Fibroblast of mammary gland (primary cell): ENCODE data around the gene UBAC2.

Experiments
- DNase-seq: peaks from one replicate; pipeline ENCODE4 v3.0.0-alpha.2; 2010; ENCODE audit warnings: low read depth
- H3K4me3 ChIP-seq: 2 replicates; pipeline ENCODE4 v1.5.1; 2011; ENCODE audit warnings: low read depth, mild to moderate bottlenecking, low read length, moderate library complexity; ENCODE audit not compliant: control insufficient read depth
- TF ChIP-seq, protein P1 (sequence below): conservative IDR thresholded peaks from 2 replicates; pipeline ENCODE4 v1.5.1; 2011; ENCODE audit warnings: low read depth, low read length, inconsistent platforms; ENCODE audit not compliant: control insufficient read depth, insufficient read depth

The UBAC2 gene

DNA sequence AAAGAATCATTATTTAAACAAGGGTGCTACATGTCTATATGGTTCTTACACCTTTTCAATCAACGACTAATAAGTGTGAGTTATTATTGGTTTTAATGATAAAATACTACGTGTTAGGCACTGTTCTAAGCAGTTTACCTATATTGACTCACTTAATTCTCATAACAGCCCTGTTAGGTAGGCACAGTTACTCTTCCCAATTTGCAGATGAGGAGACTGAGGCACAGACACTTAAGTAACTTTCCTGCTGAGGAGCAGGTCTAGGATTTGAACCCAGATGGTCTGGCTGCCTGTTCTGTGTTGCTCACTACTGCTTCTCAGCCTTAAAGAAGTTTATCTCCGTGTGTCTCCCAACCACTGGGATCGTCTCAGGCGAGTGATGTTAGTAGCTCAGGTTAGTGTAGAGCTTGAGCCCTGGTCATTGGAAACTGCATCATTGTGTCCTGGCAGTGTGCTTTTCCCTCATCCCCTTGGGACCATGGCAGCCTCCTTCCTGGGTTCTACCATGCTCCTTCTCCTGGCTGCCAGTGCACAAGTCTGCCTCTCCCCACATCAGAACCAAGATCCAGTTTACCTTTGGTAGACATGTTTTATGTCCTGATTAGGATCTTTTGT lies 10.9 kb downstream of the UBAC2 start:
- DNase-seq: no peak
- TF ChIP-seq, protein P1, sequence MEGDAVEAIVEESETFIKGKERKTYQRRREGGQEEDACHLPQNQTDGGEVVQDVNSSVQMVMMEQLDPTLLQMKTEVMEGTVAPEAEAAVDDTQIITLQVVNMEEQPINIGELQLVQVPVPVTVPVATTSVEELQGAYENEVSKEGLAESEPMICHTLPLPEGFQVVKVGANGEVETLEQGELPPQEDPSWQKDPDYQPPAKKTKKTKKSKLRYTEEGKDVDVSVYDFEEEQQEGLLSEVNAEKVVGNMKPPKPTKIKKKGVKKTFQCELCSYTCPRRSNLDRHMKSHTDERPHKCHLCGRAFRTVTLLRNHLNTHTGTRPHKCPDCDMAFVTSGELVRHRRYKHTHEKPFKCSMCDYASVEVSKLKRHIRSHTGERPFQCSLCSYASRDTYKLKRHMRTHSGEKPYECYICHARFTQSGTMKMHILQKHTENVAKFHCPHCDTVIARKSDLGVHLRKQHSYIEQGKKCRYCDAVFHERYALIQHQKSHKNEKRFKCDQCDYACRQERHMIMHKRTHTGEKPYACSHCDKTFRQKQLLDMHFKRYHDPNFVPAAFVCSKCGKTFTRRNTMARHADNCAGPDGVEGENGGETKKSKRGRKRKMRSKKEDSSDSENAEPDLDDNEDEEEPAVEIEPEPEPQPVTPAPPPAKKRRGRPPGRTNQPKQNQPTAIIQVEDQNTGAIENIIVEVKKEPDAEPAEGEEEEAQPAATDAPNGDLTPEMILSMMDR: no peak
- H3K4me3 ChIP-seq: no peak overlapping the region

DNA sequence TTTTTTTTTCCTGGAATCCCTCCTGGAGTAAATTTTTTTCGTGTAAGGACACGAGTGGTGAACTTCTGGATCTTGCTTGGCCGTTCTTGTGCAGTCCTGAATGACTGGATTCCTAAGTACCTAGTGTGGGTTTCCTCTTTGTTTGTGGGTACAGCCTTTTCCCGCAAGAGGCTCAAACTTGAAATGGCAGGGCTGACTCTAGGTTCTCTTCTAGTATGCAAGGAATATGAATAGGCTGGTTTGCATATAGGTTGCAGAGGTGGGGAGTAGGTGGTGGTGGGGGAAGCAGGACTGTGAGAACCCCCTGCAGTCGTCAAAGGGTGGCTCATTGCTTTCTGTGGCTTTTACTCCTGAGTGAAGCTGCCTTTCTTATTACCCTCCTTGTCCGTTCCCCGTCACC lies 13.6 kb downstream of the UBAC2 start:
- H3K4me3 ChIP-seq: no peak overlapping the region
- TF ChIP-seq, protein P1: no peak
- no peak for DNase-seq

DNA sequence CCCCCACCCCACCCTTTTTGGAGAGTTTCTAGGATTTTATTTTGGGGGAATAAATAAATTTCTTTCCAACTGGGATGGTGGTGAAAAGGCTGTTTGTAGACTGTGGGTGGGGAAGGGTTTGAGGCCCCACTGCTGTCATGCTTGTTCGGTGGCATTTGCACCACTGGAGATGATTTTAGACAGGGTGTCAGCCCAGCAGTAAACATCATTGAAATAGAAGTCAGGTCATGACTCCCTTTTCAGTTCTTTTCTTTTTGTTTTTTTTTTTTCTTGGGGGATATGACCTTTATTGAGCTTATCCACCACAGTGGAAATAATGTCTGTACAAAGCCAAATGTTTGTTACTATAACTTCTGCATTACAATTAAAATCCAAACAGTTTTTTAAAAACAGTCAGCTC lies 14.1 kb downstream of the UBAC2 start:
- TF ChIP-seq, protein P1: no peak
- DNase-seq: no peak
- H3K4me3 ChIP-seq: no peak overlapping the region

DNA sequence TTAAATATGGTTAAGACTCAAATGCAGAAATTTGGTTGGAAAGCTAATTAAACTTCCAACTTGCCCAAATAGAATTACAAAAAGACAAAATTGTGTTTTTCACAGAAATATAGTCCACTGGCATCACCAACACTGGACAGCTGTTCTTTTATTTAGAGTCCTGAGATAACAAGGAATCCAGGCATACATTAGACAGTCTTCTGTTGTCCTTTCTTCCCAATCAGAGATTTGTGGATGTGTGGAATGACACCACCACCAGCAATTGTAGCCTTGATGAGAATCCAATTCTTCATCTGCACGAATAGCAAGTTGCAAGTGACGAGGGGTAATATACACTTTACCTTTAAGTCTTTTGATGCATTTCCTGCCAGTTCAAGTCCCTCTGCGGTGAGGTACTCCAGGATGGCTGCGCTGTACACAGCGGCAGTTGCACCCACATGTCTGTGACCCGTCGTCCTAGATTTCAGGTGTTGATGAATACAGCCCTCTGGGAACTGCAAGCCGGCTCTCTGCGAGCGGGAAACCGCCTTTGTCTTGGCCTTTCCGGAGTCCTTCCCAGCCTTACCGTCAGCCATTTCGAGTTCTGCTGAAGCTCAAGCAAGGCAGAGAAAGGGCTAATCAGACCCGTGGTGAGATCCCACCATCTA lies 14.7 kb downstream of the UBAC2 start:
- TF ChIP-seq, protein P1: no peak
- DNase-seq: no peak
- no peak overlapping the region for H3K4me3 ChIP-seq

DNA sequence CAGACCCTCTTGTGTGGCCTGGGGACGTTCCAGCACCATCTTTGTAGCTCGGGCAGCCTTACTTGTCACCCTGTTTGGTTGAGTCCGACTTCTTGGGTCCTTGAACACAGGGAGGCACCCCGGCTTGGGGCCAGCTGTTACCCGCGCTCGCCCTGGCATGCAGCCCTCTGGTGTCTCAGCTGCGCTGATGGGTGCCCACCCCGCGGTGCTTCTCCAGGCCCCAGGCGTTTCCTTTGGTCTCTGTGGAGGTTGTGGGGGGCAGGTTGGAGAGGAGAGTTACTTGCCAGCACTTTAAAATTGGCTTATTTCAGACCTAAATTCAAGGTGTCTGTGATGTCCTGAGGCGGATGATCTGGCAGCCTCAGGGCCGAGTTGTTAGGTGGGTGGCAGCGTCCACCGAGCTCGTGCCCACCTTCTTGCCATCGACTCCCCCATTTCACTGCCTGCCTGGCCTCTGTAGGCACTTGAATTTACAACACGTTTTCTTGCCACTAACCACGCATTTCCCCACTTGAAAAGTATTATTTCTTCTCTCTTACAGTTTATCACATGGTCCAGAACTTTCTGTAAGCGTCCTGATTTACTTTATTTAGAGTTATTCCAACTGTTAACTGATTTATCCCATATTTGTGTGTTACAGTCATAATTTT lies 16.9 kb downstream of the UBAC2 start:
- TF ChIP-seq, protein P1: no peak
- DNase-seq: no peak

DNA sequence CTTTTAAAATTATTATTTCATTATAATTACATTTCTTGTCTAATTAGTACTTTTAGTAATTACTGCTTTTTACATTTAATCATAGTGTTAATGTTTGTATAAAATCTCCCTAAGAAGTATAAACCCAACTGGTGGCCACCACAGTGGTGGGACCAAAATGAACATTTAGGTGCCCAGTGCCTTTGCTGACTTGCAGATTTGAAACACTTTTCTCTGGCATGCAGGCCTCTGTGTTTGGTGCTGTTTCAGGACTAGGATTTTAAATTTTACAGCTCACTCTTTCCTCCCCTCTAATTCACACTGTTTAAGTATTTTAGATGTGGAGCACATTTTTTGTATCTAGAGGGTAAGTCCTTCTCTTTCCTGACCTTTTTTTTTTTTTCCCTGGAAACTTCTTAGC lies 17.5 kb downstream of the UBAC2 start:
- DNase-seq: no peak
- H3K4me3 ChIP-seq: no peak overlapping the region
- TF ChIP-seq, protein P1: no peak

More for the DNA sequence above, 16.9 kb downstream of the UBAC2 start:
- H3K4me3 ChIP-seq: no peak overlapping the region
